Liver (tissue), 3 donors: Measurements from ENCODE around the gene MNS1.

ENCODE experiments used
- CTCF ChIP-seq: fragments of 150-350 bp; IDR thresholded peaks from 2 replicates; pipeline ENCODE4 v1.5.1; 2017; ENCODE audit warnings: improper control_type of control experiment, low read depth, low read length; ENCODE audit not compliant: missing input control
- HNF4A ChIP-seq, 2 donors: conservative IDR thresholded peaks; 2 replicates each; pipeline ENCODE4 v1.6.1; 2016; ENCODE audit warnings: antibody characterized with exemption in 2 of 2, mild to moderate bottlenecking in 2 of 2
- donor health status: healthy.
- donor health status: healthy.

- TF ChIP-seq CTCF (no peak), HNF4A (conservative IDR thresholded peaks at IDR 0.05) (no peak)
Observed at GRCh38 chr15:56445746-56446145, 19.2 kb downstream of the MNS1 start.
